ENCODE results near the gene ARHGAP21. TPM values are rescaled to one million over a fixed set of nuclear protein-coding genes. Genes with fewer than 3 reads are reported as not detected.
A peak's percentile ranks its signal among the peaks of the same experiment; 100 is the strongest.
"Not testable (repeated sequence)": the region's sequence is repeated elsewhere in the genome, so short reads cannot be mapped to it uniquely, and the experiment has no call there.

Gene ARHGAP21
- 10 to 100 TPM; 19.7 to 25.9 TPM for total RNA-seq

- no peaks in the 10 kb centered on the region for H3K27me3 Mint-ChIP-seq
- CTCF ChIA-PET, result no interaction called here
- H3K4me3 Mint-ChIP-seq, result peak within 1 kb of the TSS; percentile 87
- peak within 1 kb of the TSS; percentile 90 for H3K27ac Mint-ChIP-seq
- H3K36me3 Mint-ChIP-seq (ENCODE audit: low read depth), result peaks cover 9% of the 10 kb centered on the region
- peak; percentile 62 for DNase-seq
- H3K4me1 Mint-ChIP-seq, result peaks cover 28% of the 10 kb centered on the region
- peak; percentile 3 for ATAC-seq
- no peaks in the 10 kb centered on the region for H3K9me3 Mint-ChIP-seq (ENCODE audit: low read depth)
- POLR2A ChIA-PET, result interaction anchor here (1.4 kb wide), 1 partner anchor 17 kb away, joined by 10 read pairs; no protein-coding TSS in a partner anchor
- intact Hi-C loops (cut with DNase I, micrococcal nuclease), result loop anchor here (1.0 to 10.0 kb wide), 16 partner anchors 17 to 1723 kb away; partner anchors contain the start of genes PRTFDC1 (in 2 of the 2), ENKUR (in 1 of the 2) and THNSL1 (in 1 of the 2)
Observed at GRCh38 chr10:24723788-24724380, at the start of gene ARHGAP21. TSS of gene ARHGAP21 (minus strand) at chr10:24723887. CDS start at chr10:24721899, 1,988 bp downstream.

- Mint-ChIP-seq H3K27ac (no peak overlapping the region), H3K4me3 (no peak overlapping the region), H3K27me3 (no peaks in the 10 kb centered on the region), H3K4me1 (peaks cover 13% of the 10 kb centered on the region), H3K9me3 (ENCODE audit: low read depth) (peaks cover 1% of the 10 kb centered on the region), H3K36me3 (ENCODE audit: low read depth) (no peaks in the 10 kb centered on the region)
- ChIA-PET POLR2A (no interaction called here), CTCF (no interaction called here)
- ATAC-seq (no peak), DNase-seq (no peak)
- intact Hi-C loops (cut with DNase I, micrococcal nuclease), result no loop called here
Observed at GRCh38 chr10:24771943-24772694, 48.4 kb upstream of the ARHGAP21 start.

GRCh38 chr10:24764991-24765390 lies 41.3 kb upstream of the ARHGAP21 start:
- DNase-seq; H3K27ac Mint-ChIP-seq; ATAC-seq; H3K4me1 Mint-ChIP-seq; intact Hi-C loops (cut with DNase I, micrococcal nuclease); POLR2A ChIA-PET; H3K36me3 Mint-ChIP-seq (ENCODE audit: low read depth); H3K4me3 Mint-ChIP-seq; H3K27me3 Mint-ChIP-seq: not testable (repeated sequence)
- peaks cover 15% of the 10 kb centered on the region for H3K9me3 Mint-ChIP-seq (ENCODE audit: low read depth)
- CTCF ChIA-PET, result interaction anchor here (0.8 kb wide), 1 partner anchor 9 kb away, joined by 3 read pairs; no protein-coding TSS in a partner anchor

GRCh38 chr10:24762966-24763623 lies 39.4 kb upstream of the ARHGAP21 start:
- DNase-seq (no peak), ATAC-seq (no peak)
- H3K9me3 Mint-ChIP-seq (ENCODE audit: low read depth), result peaks cover 15% of the 10 kb centered on the region
- no peaks in the 10 kb centered on the region for H3K27me3 Mint-ChIP-seq
- H3K36me3 Mint-ChIP-seq (ENCODE audit: low read depth), result no peaks in the 10 kb centered on the region
- CTCF ChIA-PET, result interaction anchor here (0.7 to 0.8 kb wide), 2 partner anchors 12 to 262 kb away, joined by 3 read pairs; no protein-coding TSS in a partner anchor
- H3K4me3 Mint-ChIP-seq, result no peak overlapping the region
- H3K4me1 Mint-ChIP-seq, result peaks cover 9% of the 10 kb centered on the region
- no peak overlapping the region for H3K27ac Mint-ChIP-seq
- POLR2A ChIA-PET, result no interaction called here
- intact Hi-C loops (cut with DNase I, micrococcal nuclease), result no loop called here

- POLR2A ChIA-PET, result no interaction called here
- intact Hi-C loops (cut with DNase I, micrococcal nuclease), result no loop called here
- CTCF ChIA-PET, result interaction anchor here (0.8 kb wide), 1 partner anchor 11 kb away, joined by 3 read pairs; no protein-coding TSS in a partner anchor
- DNase-seq, result no peak
- Mint-ChIP-seq H3K27ac (no peak overlapping the region), H3K4me1 (peaks cover 9% of the 10 kb centered on the region), H3K27me3 (no peaks in the 10 kb centered on the region), H3K36me3 (ENCODE audit: low read depth) (no peaks in the 10 kb centered on the region), H3K9me3 (ENCODE audit: low read depth) (peaks cover 13% of the 10 kb centered on the region), H3K4me3 (no peak overlapping the region)
- no peak for ATAC-seq
Observed at GRCh38 chr10:24762161-24762924, 38.7 kb upstream of the ARHGAP21 start.

- DNase-seq (no peak), ATAC-seq (no peak)
- Mint-ChIP-seq H3K4me1 (peaks cover 9% of the 10 kb centered on the region), H3K36me3 (ENCODE audit: low read depth) (no peaks in the 10 kb centered on the region), H3K27me3 (no peaks in the 10 kb centered on the region), H3K4me3 (no peak overlapping the region), H3K27ac (no peak overlapping the region), H3K9me3 (ENCODE audit: low read depth) (peaks cover 2% of the 10 kb centered on the region)
- intact Hi-C loops (cut with DNase I, micrococcal nuclease), result no loop called here
- ChIA-PET CTCF (no interaction called here), POLR2A (no interaction called here)
Observed at GRCh38 chr10:24759672-24760071, 36.0 kb upstream of the ARHGAP21 start.

GRCh38 chr10:24758254-24758653 lies 34.6 kb upstream of the ARHGAP21 start:
- CTCF ChIA-PET, result not testable (repeated sequence)

GRCh38 chr10:24756283-24756682 lies 32.6 kb upstream of the ARHGAP21 start:
- ChIA-PET POLR2A (no interaction called here), CTCF (no interaction called here)
- no peaks in the 10 kb centered on the region for H3K4me1 Mint-ChIP-seq
- ATAC-seq (no peak), DNase-seq (no peak)
- no peak overlapping the region for H3K27ac Mint-ChIP-seq
- no peak overlapping the region for H3K4me3 Mint-ChIP-seq
- no peaks in the 10 kb centered on the region for H3K9me3 Mint-ChIP-seq (ENCODE audit: low read depth)
- H3K36me3 Mint-ChIP-seq (ENCODE audit: low read depth), result no peaks in the 10 kb centered on the region
- intact Hi-C loops (cut with DNase I, micrococcal nuclease), result no loop called here
- no peaks in the 10 kb centered on the region for H3K27me3 Mint-ChIP-seq

More at GRCh38 chr10:24758254-24758653, 34.6 kb upstream of the ARHGAP21 start:
- H3K27ac Mint-ChIP-seq; DNase-seq; POLR2A ChIA-PET; ATAC-seq; H3K9me3 Mint-ChIP-seq (ENCODE audit: low read depth); intact Hi-C loops (cut with DNase I, micrococcal nuclease); H3K4me3 Mint-ChIP-seq; H3K4me1 Mint-ChIP-seq; H3K36me3 Mint-ChIP-seq (ENCODE audit: low read depth); H3K27me3 Mint-ChIP-seq: not testable (repeated sequence)

- Mint-ChIP-seq H3K9me3 (ENCODE audit: low read depth) (no peaks in the 10 kb centered on the region), H3K4me1 (no peaks in the 10 kb centered on the region), H3K36me3 (ENCODE audit: low read depth) (no peaks in the 10 kb centered on the region), H3K27ac (no peak overlapping the region), H3K27me3 (no peaks in the 10 kb centered on the region), H3K4me3 (no peak overlapping the region)
- ChIA-PET POLR2A (no interaction called here), CTCF (interaction anchor here (0.5 to 0.6 kb wide), 2 partner anchors 11 to 39 kb away, joined by 3 read pairs; no protein-coding TSS in a partner anchor)
- DNase-seq (no peak), ATAC-seq (no peak)
- intact Hi-C loops (cut with DNase I, micrococcal nuclease), result no loop called here
Observed at GRCh38 chr10:24751716-24752115, 28.0 kb upstream of the ARHGAP21 start.

- CTCF ChIA-PET, result no interaction called here
- Mint-ChIP-seq H3K4me3 (no peak overlapping the region), H3K9me3 (ENCODE audit: low read depth) (no peaks in the 10 kb centered on the region), H3K27me3 (no peaks in the 10 kb centered on the region), H3K27ac (no peak overlapping the region), H3K4me1 (no peaks in the 10 kb centered on the region), H3K36me3 (ENCODE audit: low read depth) (no peaks in the 10 kb centered on the region)
- POLR2A ChIA-PET, result no interaction called here
- ATAC-seq (no peak), DNase-seq (no peak)
- intact Hi-C loops (cut with DNase I, micrococcal nuclease), result no loop called here
Observed at GRCh38 chr10:24750695-24751094, 27.0 kb upstream of the ARHGAP21 start.

GRCh38 chr10:24748214-24748613 lies 24.5 kb upstream of the ARHGAP21 start:
- intact Hi-C loops (cut with DNase I, micrococcal nuclease), result no loop called here
- CTCF ChIA-PET, result no interaction called here
- no peaks in the 10 kb centered on the region for H3K27me3 Mint-ChIP-seq
- no peaks in the 10 kb centered on the region for H3K9me3 Mint-ChIP-seq (ENCODE audit: low read depth)
- POLR2A ChIA-PET, result interaction anchor here (0.7 kb wide), 1 partner anchor 1660 kb away, joined by 3 read pairs; no protein-coding TSS in a partner anchor
- DNase-seq (no peak), ATAC-seq (no peak)
- H3K36me3 Mint-ChIP-seq (ENCODE audit: low read depth), result no peaks in the 10 kb centered on the region
- H3K27ac Mint-ChIP-seq, result no peak overlapping the region
- no peak overlapping the region for H3K4me3 Mint-ChIP-seq
- H3K4me1 Mint-ChIP-seq, result peaks cover 2% of the 10 kb centered on the region

Data from activated CD4-positive, alpha-beta T cell treated with anti-CD3 and anti-CD28 coated beads for 36 hours (primary cell).